Tibial artery (tissue), 4 donors: Measurements from ENCODE around the gene ALDH18A1.

Source experiments
- DNase-seq, 2 donors: peaks; one replicate each; pipeline ENCODE4 v3.0.0-alpha.2; 2019
- H3K27ac ChIP-seq, 2 donors: fragments of 200-600 bp; sonication (generic) in 1 of 2; 1 replicate in 1 of 2; 2 replicates in 1 of 2; pipeline ENCODE4 v1.5.1; 2018 to 2019; ENCODE audit warnings: mild to moderate bottlenecking in 1 of 2
- H3K27me3 ChIP-seq, 2 donors: fragments of 200-600 bp; sonication (generic) in 1 of 2; one replicate each; pipeline versions ENCODE4 v1.5.1 to v1.6.0; 2016 to 2019
- H3K36me3 ChIP-seq, 3 donors: fragments of 200-600 bp; sonication (generic) in 2 of 3; one replicate each; pipeline ENCODE4 v1.5.1; 2016 to 2019; ENCODE audit warnings: mild to moderate bottlenecking in 2 of 3
- H3K4me1 ChIP-seq, 4 donors: fragments of 200-600 bp; sonication (generic) in 2 of 4; 1 replicate in 3 of 4; 2 replicates in 1 of 4; pipeline ENCODE4 v1.5.1; 2016 to 2019
- H3K4me3 ChIP-seq, 2 donors: fragments of 200-600 bp; sonication (generic) in 1 of 2; 1 replicate in 1 of 2; 2 replicates in 1 of 2; pipeline ENCODE4 v1.5.1; 2018 to 2019; ENCODE audit warnings: mild to moderate bottlenecking in 2 of 2
- H3K9me3 ChIP-seq, 3 donors: fragments of 200-600 bp; sonication (generic) in 1 of 3; one replicate each; pipeline ENCODE4 v1.5.1; 2016 to 2019
- CTCF ChIP-seq, 2 experiments: fragments of 200-600 bp in 1 of 2; fragments of 450-650 bp in 1 of 2; IDR thresholded peaks; one replicate each; pipeline ENCODE4 v1.5.1; 2017 to 2019; ENCODE audit warnings: antibody characterized with exemption in 2 of 2, mild to moderate bottlenecking in 1 of 2, moderate library complexity in 1 of 2
- intact Hi-C: fragments of 100-400 bp; cut with DNase I; formaldehyde crosslinking; loops from one replicate; pipeline ENCODE4 v1.15.0; 2023; ENCODE audit warnings: low total_unique reads

The ALDH18A1 gene

GRCh38 chr10:95602382-95602781 is 54.1 kb downstream of the ALDH18A1 start:
- TF ChIP-seq CTCF (IDR thresholded peaks at IDR 0.05), result no peak
- Histone ChIP-seq H3K4me1 (peaks cover 0 to 63% (median 28%) of the 10 kb centered on the region in 4 donors), H3K27ac (peak overlapping the region; percentile 18 to 86), H3K9me3 (no peaks in the 10 kb centered on the region), H3K36me3 (peaks cover 0 to 6% (median 0%) of the 10 kb centered on the region in 3 donors), H3K27me3 (no peaks in the 10 kb centered on the region), H3K4me3 (no peak overlapping the region)
- intact Hi-C loops, result loop anchor here (10.0 kb wide), 1 partner anchor 318 kb away; no protein-coding TSS in a partner anchor
- peak in 1 of 2 donors; percentile 43 for DNase-seq

GRCh38 chr10:95601116-95601719 is 55.3 kb downstream of the ALDH18A1 start:
- peak; percentile 93 for TF ChIP-seq CTCF (IDR thresholded peaks at IDR 0.05)
- no peak overlapping the region for H3K4me3 ChIP-seq
- H3K4me1 ChIP-seq, result peaks cover 0 to 51% (median 20%) of the 10 kb centered on the region in 4 donors
- peaks cover 0 to 4% (median 0%) of the 10 kb centered on the region in 3 donors for H3K36me3 ChIP-seq
- H3K27ac ChIP-seq, result peak overlapping the region; percentile 60 to 86
- H3K9me3 ChIP-seq, result no peaks in the 10 kb centered on the region
- H3K27me3 ChIP-seq, result no peaks in the 10 kb centered on the region
- intact Hi-C loops, result loop anchor here (1.0 to 10.0 kb wide), 3 partner anchors 171 to 316 kb away; no protein-coding TSS in a partner anchor
- DNase-seq, result peak; percentile 86 to 91

GRCh38 chr10:95600158-95600557 is 56.4 kb downstream of the ALDH18A1 start:
- H3K27me3 ChIP-seq, result no peaks in the 10 kb centered on the region
- H3K27ac ChIP-seq, result no peak overlapping the region
- no peaks in the 10 kb centered on the region for H3K9me3 ChIP-seq
- peaks cover 0 to 41% (median 12%) of the 10 kb centered on the region in 4 donors for H3K4me1 ChIP-seq
- TF ChIP-seq CTCF (IDR thresholded peaks at IDR 0.05), result no peak
- intact Hi-C loops, result loop anchor here (10.0 kb wide), 1 partner anchor 315 kb away; no protein-coding TSS in a partner anchor
- DNase-seq, result peak in 1 of 2 donors; percentile 25
- H3K4me3 ChIP-seq, result no peak overlapping the region
- no peaks in the 10 kb centered on the region for H3K36me3 ChIP-seq

- Histone ChIP-seq H3K36me3 (no peaks in the 10 kb centered on the region), H3K4me1 (peaks cover 0 to 19% (median 1%) of the 10 kb centered on the region in 4 donors), H3K27me3 (no peaks in the 10 kb centered on the region), H3K27ac (no peak overlapping the region), H3K4me3 (no peak overlapping the region), H3K9me3 (no peaks in the 10 kb centered on the region)
- no peak for TF ChIP-seq CTCF (IDR thresholded peaks at IDR 0.05)
- no peak for DNase-seq
- intact Hi-C loops, result no loop called here
Observed at GRCh38 chr10:95597788-95598187, 58.7 kb downstream of the ALDH18A1 start.

GRCh38 chr10:95588025-95588424 is 68.5 kb downstream of the ALDH18A1 start:
- TF ChIP-seq CTCF (IDR thresholded peaks at IDR 0.05), result no peak
- intact Hi-C loops, result no loop called here
- no peaks in the 10 kb centered on the region for H3K9me3 ChIP-seq
- no peaks in the 10 kb centered on the region for H3K36me3 ChIP-seq
- H3K4me3 ChIP-seq, result no peak overlapping the region
- H3K27me3 ChIP-seq, result no peaks in the 10 kb centered on the region
- DNase-seq, result no peak
- H3K4me1 ChIP-seq, result no peaks in the 10 kb centered on the region
- H3K27ac ChIP-seq, result no peak overlapping the region
